GM18951 (cell line): ENCODE results near the gene DNAJC4.

Experiments used
- POLR2A ChIP-seq: IDR thresholded peaks from 4 replicates; pipeline ENCODE4 v1.6.1; 2011; ENCODE audit warnings: mild to moderate bottlenecking; ENCODE audit not compliant: insufficient read length, insufficient read depth; ENCODE audit errors: extremely low read depth
- in situ Hi-C: fragments of 300-500 bp; cut with MboI; formaldehyde crosslinking; loops from one replicate; pipeline ENCODE4 v1.12.0; 2022; ENCODE audit warnings: low sequenced_read_pairs, mixed read lengths, inconsistent platforms; ENCODE audit not compliant: unreplicated experiment

The DNAJC4 gene

DNA sequence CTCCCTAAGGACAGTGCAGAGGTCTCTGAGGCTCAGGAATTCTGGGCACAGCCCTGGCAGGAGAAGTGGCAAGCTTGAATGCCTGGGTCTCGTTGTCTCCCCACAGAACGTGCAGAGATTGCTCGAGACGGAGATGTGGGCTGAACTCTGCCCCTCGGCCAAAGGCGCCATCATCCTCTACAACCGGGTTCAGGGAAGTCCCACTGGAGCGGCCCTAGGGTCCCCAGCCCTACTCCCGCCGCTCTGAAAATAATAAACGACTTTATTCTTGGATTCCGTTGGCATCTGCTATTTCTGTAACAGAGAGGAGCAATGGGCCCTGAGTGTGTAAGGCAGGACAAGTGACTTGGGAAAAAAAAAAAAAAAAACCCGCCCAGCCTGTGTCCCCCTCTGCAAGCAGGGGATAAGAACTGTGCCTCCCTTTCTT lies 591 bp upstream of the DNAJC4 start:
- TF ChIP-seq POLR2A, result no peak
- in situ Hi-C loops, result no loop called here

DNA sequence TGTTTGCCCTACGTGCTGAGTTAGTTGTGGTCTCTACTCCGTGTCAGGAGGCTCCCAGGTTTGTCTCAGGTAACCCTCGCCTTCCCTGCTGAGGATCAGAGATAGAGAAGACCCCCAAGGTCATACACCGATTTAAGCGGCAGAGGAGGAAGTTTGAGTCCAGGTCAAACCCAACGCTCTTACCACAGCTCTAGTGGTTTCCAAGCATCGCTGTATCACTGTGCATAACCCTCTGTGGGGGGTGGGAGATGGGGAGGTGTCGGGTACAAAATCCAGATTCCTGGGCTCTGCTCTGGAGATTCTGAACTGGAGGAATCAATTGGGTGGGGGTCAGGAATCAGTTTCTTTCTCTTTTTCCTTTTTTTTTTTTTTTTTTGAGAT lies 627 bp downstream of the DNAJC4 start:
- TF ChIP-seq POLR2A, result no peak
- in situ Hi-C loops, result no loop called here

DNA sequence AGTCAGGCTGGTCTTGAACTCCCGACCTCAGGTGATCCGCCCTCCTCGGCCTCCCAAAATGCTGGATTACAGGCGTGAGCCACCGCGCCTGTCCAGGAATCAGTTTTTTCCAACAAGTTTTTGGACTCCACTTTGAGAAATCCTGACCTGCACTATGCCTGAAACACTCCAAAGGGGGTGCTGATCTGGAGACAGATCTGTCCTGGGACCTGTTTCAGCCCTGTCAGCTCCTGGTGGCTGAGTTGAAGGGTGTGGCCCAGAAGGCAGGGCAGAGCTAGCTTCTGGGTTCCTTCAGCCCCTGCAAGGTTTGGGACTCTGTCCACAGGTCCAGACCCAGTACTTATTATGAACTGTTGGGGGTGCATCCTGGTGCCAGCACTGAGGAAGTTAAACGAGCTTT lies 1.2 kb downstream of the DNAJC4 start:
- TF ChIP-seq POLR2A, result no peak
- in situ Hi-C loops, result no loop called here

DNA sequence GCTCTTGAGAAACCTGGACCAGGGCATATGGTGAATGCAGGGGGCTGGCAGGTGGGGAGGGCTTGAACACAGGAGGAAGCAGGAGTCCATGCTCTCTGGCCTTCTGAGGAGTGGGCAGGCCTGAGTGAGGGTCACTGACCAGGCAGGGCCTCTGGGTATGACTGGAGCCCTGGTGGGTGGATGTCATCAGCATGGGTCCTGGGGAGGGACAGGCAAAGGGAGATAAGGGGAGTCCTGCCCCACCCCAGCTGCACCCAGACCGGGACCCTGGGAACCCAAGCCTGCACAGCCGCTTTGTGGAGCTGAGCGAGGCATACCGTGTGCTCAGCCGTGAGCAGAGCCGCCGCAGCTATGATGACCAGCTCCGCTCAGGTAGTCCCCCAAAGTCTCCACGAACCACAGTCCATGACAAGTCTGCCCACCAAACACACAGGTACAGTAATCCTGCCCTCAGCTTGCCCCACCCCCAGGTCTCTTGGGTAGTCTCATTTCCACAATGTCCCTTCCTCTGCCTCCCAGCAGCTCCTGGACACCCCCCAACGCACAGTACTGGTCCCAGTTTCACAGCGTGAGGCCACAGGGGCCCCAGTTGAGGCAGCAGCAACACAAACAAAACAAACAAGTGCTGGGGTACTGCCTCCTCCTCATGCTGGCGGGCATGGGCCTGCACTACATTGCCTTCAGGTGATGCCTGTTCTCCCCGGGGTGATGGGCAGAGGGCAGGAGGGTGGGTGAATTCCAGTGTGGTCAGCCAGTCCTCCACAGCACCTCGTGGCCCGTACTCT lies 2.0 kb downstream of the DNAJC4 start:
- TF ChIP-seq POLR2A, result no peak
- in situ Hi-C loops, result no loop called here

DNA sequence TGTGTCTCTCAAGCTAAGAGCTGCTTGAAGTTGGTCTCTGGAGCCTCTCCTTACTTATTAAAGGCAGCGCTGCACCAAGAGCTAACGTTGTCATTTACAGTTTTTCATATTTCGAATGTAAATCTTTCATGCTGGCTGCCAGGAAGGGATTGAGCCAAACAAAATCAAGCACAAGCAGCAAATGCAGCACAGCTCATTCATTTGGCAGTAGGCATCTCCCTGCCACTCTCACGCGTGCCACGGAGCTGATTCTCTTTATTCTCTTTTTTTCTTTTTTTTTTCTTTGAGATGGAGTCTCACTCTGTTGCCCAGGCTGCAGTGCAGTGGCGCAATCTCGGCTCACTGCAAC lies 2.6 kb downstream of the DNAJC4 start:
- in situ Hi-C loops, result no loop called here
- no peak for TF ChIP-seq POLR2A

DNA sequence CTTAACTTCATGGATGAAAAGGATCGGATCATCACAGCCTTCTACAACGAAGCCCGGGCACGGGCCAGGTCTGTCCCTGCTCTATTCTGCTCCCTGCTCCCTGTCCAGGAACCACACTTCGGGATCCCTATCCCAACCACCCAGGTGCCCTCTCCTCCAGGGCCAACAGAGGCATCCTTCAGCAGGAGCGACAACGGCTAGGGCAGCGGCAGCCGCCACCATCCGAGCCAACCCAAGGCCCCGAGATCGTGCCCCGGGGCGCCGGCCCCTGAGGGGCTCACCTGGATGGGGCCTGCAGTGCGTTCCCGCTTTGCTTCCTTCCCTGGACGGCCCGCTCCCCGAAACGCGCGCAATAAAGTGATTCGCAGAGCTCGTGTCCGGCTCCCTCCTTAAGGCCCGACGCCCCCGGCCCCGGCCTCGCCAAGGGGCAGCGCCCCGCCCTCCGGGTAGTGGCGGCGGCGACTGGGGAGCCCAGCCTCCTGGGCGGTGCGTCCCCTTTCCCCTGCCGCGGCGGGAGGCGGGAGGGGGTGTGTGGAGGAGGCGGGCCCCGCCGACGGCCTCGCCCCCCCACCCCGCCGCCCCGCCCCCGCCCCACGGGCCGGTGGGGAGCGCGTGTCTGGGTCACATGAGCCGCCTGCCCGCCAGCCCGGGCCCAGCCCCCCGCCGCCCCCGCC lies 3.7 kb downstream of the DNAJC4 start, which contains the start of gene VEGFB:
Gene VEGFB, plus strand, starts transcription at position 672 of the 674 bp plus-strand sequence. CDS start 250 bp downstream, outside the sequence.
- TF ChIP-seq POLR2A, result no peak
- in situ Hi-C loops, result no loop called here

DNA sequence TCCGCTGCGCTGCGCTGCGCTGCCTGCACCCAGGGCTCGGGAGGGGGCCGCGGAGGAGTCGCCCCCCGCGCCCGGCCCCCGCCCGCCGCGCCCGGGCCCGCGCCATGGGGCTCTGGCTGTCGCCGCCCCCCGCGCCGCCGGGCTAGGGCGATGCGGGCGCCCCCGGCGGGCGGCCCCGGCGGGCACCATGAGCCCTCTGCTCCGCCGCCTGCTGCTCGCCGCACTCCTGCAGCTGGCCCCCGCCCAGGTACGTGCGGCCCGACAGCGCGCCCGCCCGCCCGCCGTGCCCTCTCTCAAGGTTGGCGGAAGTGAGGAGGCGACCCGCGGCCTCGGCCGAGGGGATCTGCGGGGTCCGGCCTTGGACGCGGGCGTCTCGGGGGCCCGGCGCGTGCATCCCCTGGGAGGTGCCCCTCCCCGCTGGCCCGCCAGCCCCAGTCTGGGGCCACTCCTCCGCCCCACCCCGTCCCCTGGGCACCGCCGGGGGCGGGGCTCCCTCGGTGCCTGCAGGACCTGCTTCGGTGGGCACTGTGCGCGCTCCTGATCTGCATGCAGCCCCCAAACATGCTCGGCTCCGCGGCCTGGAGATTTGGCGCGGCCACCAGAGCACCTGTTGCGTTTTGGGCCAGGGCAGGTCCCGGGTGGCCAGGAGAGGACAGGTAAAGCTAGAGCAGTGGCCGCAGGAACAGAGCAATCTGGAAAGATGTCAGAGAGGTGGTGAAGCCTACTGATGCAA lies 4.5 kb downstream of the DNAJC4 start:
- in situ Hi-C loops, result no loop called here
- TF ChIP-seq POLR2A, result no peak

DNA sequence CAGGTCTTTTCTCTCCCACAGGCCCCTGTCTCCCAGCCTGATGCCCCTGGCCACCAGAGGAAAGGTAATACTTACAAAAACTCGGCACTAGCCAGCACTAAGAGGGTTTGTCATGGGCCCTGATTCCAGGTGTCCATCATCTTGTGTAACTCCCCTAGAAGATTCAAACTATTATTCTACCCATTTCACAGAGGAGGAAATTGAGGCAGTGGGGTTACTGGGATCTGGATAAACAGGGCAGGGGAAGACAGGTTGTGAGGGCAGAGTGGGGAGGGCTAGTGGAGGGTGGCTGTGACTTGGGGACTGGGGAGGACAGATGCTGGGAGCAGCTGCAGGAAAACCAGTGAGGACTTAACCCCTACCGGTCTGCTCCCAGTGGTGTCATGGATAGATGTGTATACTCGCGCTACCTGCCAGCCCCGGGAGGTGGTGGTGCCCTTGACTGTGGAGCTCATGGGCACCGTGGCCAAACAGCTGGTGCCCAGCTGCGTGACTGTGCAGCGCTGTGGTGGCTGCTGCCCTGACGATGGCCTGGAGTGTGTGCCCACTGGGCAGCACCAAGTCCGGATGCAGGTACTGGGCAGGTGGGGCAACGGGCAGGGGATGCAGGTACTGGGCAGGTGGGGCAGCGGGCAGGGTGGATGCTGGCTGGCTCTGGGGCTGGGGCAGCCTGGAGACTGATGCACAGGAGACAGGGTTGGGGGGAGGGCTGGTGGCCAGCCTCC lies 5.3 kb downstream of the DNAJC4 start:
- in situ Hi-C loops, result no loop called here

DNA sequence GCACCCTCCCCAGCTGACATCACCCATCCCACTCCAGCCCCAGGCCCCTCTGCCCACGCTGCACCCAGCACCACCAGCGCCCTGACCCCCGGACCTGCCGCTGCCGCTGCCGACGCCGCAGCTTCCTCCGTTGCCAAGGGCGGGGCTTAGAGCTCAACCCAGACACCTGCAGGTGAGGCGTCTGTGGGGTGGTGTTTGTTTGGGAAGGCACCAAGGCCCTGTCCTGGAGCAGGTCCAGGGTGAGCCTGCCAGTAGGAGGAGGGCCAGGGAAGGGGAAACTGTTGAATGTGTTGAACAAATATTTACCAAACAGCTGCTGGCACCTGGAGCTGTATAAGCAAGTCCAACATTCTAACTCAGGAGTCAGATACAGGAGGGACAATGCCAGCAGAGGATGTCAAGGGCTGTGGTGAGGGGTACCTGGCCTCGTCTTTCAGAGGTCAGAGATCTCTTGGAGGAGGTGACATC lies 7.2 kb downstream of the DNAJC4 start:
- TF ChIP-seq POLR2A, result no peak
- in situ Hi-C loops, result no loop called here

More for the DNA sequence above, 5.3 kb downstream of the DNAJC4 start:
- no peak for TF ChIP-seq POLR2A

DNA sequence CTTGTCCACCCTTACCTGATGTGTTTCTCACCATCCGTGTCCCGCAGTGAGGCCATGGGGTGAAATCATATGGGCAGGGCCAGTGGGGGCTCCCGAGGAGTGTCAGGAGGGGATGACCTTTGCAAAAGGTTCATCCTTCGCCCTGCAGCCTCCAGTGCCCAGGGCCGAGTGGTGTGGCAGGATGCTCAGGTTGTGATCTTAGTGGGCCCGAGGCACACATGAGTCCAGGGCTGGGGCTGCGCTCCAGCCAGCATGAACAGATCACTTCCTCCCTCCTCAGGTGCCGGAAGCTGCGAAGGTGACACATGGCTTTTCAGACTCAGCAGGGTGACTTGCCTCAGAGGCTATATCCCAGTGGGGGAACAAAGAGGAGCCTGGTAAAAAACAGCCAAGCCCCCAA lies 7.7 kb downstream of the DNAJC4 start:
- in situ Hi-C loops, result no loop called here
- TF ChIP-seq POLR2A, result no peak

DNA sequence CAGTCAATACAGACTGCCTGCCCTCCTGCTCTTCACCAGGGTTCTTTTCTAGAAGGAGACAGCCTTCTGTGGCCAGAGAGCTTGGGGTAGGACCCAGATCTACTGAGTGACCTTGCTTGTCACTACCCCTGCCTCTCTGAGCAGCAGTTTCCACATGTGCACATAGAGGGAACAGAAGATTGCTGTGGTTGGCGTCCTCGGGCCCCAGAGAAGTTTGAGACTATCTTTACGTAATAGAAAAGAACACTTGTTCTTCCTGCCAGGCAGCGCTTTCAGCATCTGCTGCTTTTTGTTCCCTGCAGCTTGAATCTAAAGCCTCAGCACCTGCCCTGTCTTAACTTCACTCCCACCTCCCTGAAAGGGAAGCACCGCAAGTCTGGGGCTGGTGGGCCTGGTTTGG lies 8.7 kb downstream of the DNAJC4 start:
- in situ Hi-C loops, result no loop called here
- TF ChIP-seq POLR2A, result no peak

DNA sequence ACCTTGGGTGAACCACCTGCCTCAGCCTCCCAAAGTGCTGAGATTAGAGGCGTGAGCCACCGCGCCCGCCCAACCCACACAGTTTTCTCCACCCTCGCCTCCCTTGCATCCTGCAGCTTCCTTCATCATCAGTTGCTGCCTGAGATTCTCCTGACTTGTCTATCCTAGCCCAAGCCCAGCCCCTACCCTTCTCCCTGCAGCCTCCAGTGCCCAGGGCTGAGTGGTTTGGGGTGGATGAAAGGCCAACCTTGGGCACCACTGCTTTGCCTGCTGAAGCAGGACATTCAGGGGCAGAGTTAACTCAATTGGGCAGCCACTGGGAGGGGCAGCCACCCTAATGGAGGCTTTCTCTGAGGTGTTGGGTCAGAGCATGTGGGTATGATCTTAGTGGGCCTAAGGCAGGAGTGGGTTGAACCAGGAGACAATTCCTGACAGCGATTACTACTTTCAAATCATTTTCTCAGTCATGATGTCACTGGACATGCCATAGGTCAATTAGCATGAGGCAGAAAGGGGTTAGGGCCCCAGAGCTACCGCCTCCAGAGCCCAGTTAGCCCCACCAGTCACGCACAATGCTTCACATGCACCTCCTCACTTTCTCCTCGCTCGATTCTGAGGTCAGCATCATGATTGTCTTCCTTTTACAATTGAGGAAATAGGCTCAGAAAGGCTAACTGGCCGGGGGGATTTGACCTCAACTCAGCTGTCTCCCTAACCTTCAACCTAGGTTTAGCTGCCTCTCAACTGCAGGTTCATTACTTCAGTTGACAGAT lies 9.5 kb downstream of the DNAJC4 start:
- TF ChIP-seq POLR2A, result no peak
- in situ Hi-C loops, result no loop called here
